ENCODE data around the gene TMCO5A.
"Not testable (repeated sequence)": the region's sequence is repeated elsewhere in the genome, so short reads cannot be mapped to it uniquely, and the experiment has no call there.

TMCO5A gene

DNA sequence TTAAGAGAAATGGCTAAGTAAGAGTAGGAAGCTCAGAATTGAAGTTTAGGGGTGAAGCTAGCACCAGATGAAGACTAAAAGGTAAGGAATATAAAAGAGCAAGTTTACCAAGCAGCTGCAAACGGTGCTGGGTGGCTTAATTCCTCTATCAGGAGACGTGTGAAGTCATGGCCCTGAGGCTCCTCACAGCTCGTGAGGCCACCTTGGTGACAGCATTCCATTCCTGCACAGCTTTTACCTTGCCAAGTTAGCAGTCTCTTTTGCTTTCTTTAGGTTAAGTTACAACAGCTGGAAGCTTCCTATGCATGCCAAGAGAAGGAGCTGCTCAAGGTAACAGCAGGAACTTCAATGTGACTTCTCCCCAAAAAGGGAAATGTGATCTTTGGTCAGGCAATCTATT lies 6.4 kb downstream of the TMCO5A start:
- ChIA-PET CTCF (interaction anchor here (0.8 kb wide), 1 partner anchor 8 kb away, joined by 3 read pairs; no protein-coding TSS in a partner anchor), POLR2A (no interaction called here)
- TF ChIP-seq, protein P1, sequence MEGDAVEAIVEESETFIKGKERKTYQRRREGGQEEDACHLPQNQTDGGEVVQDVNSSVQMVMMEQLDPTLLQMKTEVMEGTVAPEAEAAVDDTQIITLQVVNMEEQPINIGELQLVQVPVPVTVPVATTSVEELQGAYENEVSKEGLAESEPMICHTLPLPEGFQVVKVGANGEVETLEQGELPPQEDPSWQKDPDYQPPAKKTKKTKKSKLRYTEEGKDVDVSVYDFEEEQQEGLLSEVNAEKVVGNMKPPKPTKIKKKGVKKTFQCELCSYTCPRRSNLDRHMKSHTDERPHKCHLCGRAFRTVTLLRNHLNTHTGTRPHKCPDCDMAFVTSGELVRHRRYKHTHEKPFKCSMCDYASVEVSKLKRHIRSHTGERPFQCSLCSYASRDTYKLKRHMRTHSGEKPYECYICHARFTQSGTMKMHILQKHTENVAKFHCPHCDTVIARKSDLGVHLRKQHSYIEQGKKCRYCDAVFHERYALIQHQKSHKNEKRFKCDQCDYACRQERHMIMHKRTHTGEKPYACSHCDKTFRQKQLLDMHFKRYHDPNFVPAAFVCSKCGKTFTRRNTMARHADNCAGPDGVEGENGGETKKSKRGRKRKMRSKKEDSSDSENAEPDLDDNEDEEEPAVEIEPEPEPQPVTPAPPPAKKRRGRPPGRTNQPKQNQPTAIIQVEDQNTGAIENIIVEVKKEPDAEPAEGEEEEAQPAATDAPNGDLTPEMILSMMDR (IDR thresholded peaks at IDR 0.05; ENCODE audit: insufficient read depth, low read length, missing control alignments) = no peak
- no peak overlapping the region for H3K4me3 ChIP-seq (ENCODE audit: low read depth, low read length)
- DNase-seq (ENCODE audit: low read depth, low spot score) = no peak

DNA sequence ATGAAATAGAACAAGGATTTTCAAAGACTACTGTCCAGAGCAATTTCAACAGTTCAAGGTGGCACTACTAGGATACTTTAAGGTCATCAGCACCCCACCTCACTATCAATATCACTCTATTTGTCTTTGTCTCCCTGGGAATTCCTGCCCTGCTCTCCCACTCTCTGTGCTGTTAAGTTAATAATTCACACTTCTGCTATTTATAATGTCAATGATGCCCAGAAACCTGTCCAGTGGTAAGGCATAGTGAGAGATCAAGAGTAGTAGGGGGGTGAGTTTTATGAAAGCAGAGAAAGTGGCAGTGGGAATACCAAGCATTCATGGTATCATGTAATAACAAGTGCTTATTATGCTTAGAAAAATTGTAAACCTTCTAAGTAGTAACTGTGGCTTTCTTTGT lies 7.3 kb downstream of the TMCO5A start:
- POLR2A ChIA-PET = no interaction called here
- TF ChIP-seq, protein P1 (IDR thresholded peaks at IDR 0.05; ENCODE audit: insufficient read depth, low read length, missing control alignments) = no peak
- no peak for DNase-seq (ENCODE audit: low read depth, low spot score)
- CTCF ChIA-PET = interaction anchor here (0.8 kb wide), 1 partner anchor 9 kb away, joined by 3 read pairs; no protein-coding TSS in a partner anchor
- H3K4me3 ChIP-seq (ENCODE audit: low read depth, low read length) = no peak overlapping the region

DNA sequence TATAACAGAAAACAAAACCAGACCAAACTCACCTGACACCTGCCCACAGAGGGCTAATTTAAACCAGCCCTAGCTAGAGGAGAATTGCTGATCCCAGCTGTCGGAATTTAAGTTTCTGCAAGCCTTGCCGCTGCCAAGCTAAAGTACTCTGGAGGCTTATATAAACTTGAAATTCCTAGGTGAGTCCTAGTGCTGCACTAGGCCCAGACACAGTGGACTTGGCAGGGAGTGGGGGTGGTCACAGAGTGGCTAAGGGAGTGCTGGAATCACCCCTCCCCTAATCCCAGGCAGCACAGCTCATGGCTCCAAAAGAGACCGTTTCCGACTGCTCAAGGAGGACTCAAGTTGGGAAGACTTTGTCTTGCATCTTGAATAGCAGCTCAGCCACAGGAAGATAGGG lies 17.6 kb downstream of the TMCO5A start:
- CTCF ChIA-PET = no interaction called here
- POLR2A ChIA-PET = no interaction called here
- no peak for DNase-seq (ENCODE audit: low read depth, low spot score)
- H3K4me3 ChIP-seq (ENCODE audit: low read depth, low read length) = no peak overlapping the region
- TF ChIP-seq, protein P1 (IDR thresholded peaks at IDR 0.05; ENCODE audit: insufficient read depth, low read length, missing control alignments) = no peak

DNA sequence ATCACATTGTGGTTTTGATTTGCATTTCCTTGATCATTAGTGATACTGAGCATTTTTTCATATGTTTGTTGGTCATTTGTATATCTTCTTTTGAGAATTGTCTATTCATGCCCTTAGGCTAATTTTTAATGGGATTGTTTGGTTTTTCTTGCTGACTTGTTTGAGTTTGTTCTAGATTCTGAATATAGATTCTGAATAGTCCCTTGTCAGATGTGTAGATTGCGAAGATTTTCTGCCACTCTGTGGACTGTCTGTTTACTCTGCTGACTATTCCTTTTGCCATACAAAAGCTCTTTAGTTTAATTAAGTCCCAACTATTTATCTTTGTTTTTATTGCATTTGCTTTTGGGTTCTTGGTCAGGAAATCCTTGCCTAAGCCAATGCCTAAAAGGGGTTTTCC lies 26.3 kb downstream of the TMCO5A start:
- H3K4me3 ChIP-seq (ENCODE audit: low read depth, low read length); DNase-seq (ENCODE audit: low read depth, low spot score); POLR2A ChIA-PET; CTCF ChIA-PET: not testable (repeated sequence)

DNA sequence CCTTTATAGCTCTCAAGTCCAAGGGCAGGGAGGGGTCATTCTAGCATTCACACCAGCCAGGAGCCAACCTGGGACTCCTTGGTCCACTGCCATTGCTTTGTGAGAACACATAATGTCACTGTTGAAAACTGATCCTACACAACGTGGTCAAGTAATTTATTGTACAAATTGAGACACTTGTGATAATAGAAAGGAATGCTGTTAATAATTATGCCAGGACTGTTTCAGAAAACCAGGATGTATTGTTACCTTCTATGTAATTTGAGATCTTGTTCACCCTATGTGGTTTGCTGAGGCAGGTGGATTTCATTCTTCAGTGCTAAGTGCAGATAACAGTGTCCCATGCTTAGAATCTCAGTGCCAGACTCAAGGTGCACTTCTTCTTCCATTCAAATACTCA lies 33.3 kb downstream of the TMCO5A start:
- no peak overlapping the region for H3K4me3 ChIP-seq (ENCODE audit: low read depth, low read length)
- CTCF ChIA-PET = no interaction called here
- TF ChIP-seq, protein P1 (IDR thresholded peaks at IDR 0.05; ENCODE audit: insufficient read depth, low read length, missing control alignments) = no peak
- POLR2A ChIA-PET = no interaction called here
- DNase-seq (ENCODE audit: low read depth, low spot score) = no peak

DNA sequence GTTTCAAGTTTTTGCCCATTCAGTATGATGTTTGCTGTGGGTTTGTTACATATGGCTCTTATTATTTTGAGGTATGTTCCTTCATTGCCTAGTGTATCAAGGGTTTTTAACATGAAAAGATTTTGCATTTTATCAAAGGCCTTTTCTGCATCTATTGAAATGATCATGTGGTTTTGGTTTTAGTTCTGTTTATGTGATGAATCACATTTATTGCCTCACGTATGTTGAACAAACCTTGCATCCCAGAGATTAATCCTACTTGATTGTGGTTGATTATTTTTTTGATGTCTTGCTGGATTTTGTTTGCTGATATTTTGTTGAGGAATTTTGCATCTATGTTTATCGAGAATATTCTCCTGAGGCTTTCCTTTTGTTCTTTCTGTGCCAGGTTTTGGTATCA lies 39.4 kb downstream of the TMCO5A start:
- TF ChIP-seq, protein P1 (IDR thresholded peaks at IDR 0.05; ENCODE audit: insufficient read depth, low read length, missing control alignments) = no peak
- no peak overlapping the region for H3K4me3 ChIP-seq (ENCODE audit: low read depth, low read length)
- ChIA-PET POLR2A (no interaction called here), CTCF (interaction anchor here (1.8 kb wide), 1 partner anchor 8 kb away, joined by 8 read pairs; no protein-coding TSS in a partner anchor)
- no peak for DNase-seq (ENCODE audit: low read depth, low spot score)

DNA sequence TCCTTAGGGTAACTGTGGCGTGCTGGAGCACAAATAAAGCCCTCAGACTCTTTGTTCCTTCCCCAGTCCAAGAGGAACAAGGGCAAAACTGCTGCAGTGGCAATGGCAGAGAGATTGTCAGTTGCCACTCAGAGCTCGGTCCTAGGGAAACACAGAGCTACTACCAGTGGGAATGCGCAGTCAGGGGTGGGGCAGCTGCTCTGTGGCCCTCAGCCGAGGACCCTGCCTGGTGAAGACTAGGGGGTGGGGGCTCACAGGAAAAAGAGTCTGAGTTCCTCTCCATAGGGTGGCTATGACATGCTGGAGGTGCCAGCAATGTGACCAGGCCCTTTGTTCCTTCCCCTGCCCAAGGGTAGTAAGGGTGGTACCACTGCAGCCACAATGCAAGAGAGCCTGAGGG lies 43.8 kb downstream of the TMCO5A start:
- ChIA-PET CTCF (interaction anchor here (1.0 kb wide), 1 partner anchor 411 kb away, joined by 4 read pairs; no protein-coding TSS in a partner anchor), POLR2A (no interaction called here)
- H3K4me3 ChIP-seq (ENCODE audit: low read depth, low read length) = no peak overlapping the region
- no peak for DNase-seq (ENCODE audit: low read depth, low spot score)
- TF ChIP-seq, protein P1 (IDR thresholded peaks at IDR 0.05; ENCODE audit: insufficient read depth, low read length, missing control alignments) = no peak

Measured in AG04449 (cell line).